NB4 (cell line): ENCODE measurements around the gene MYL6.
"Not testable (repeated sequence)": the region's sequence is repeated elsewhere in the genome, so short reads cannot be mapped to it uniquely, and the experiment has no call there.

ENCODE experiments used
- POLR2A ChIP-seq: IDR thresholded peaks from 2 replicates; pipeline ENCODE4 v1.6.1; 2011; ENCODE audit warnings: mild to moderate bottlenecking; ENCODE audit not compliant: insufficient read length; ENCODE audit errors: extremely low read depth
- TF ChIP-seq, protein P1 (sequence below): IDR thresholded peaks from one replicate; pipeline ENCODE4 v1.5.1; 2012; ENCODE audit warnings: low read depth, low read length
- TF ChIP-seq, protein P2 (sequence below): IDR thresholded peaks from 2 replicates; pipeline ENCODE4 v1.6.1; 2011; ENCODE audit warnings: low read depth, low read length

DNA sequence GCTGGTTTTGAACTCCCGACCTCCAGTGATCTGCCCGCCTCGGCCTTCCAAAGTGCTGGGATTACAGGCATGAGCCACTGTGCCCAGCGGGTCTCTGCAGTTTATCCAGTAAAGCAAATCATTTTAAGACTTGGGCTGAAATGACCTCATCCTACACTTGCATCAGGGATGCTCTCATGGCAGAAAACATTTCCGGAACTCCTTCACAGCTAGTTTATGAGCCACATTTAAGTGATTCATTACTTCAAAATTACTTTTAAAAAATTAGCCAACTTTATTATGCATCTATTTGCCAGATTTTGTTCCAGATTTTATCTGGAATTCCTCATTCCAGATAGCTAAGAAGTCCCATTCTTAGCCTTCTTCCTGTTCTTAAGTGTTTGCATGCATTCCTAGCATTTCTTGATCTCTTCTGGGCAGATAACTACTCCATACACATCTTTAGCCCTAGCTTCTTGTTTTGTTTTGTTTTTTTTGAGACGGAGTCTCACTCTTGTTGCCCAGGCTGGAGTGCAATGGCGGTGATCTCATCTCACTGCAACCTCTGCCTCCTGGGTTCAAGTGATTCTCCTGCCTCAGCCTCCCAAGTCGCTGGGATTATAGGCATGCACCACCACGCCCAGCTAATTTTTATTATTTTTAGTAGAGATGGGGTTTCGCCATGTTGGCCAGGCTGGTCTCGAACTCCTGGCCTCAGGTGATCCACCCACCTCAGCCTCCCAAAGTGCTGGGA is 38.8 kb downstream of the MYL6 start:
- TF ChIP-seq, protein P1, sequence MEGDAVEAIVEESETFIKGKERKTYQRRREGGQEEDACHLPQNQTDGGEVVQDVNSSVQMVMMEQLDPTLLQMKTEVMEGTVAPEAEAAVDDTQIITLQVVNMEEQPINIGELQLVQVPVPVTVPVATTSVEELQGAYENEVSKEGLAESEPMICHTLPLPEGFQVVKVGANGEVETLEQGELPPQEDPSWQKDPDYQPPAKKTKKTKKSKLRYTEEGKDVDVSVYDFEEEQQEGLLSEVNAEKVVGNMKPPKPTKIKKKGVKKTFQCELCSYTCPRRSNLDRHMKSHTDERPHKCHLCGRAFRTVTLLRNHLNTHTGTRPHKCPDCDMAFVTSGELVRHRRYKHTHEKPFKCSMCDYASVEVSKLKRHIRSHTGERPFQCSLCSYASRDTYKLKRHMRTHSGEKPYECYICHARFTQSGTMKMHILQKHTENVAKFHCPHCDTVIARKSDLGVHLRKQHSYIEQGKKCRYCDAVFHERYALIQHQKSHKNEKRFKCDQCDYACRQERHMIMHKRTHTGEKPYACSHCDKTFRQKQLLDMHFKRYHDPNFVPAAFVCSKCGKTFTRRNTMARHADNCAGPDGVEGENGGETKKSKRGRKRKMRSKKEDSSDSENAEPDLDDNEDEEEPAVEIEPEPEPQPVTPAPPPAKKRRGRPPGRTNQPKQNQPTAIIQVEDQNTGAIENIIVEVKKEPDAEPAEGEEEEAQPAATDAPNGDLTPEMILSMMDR = not testable (repeated sequence)
- TF ChIP-seq POLR2A = not testable (repeated sequence)
- TF ChIP-seq, protein P2, sequence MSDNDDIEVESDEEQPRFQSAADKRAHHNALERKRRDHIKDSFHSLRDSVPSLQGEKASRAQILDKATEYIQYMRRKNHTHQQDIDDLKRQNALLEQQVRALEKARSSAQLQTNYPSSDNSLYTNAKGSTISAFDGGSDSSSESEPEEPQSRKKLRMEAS = not testable (repeated sequence)
